NT2/D1 (cell line): Measurements from ENCODE around the gene ACAT1.
"Not testable (repeated sequence)": the region's sequence is repeated elsewhere in the genome, so short reads cannot be mapped to it uniquely, and the experiment has no call there.

Experiments
- DNase-seq: peaks from one replicate; pipeline ENCODE4 v3.0.0-alpha.2; 2011; ENCODE audit warnings: low read depth, low spot score
- H3K27me3 ChIP-seq: 2 replicates; pipeline ENCODE4 v1.6.0; 2011; ENCODE audit warnings: mild to moderate bottlenecking; ENCODE audit not compliant: insufficient read length, insufficient read depth
- H3K36me3 ChIP-seq: 2 replicates; pipeline ENCODE4 v1.6.1; 2011; ENCODE audit warnings: mild to moderate bottlenecking, low read length, mixed read lengths; ENCODE audit not compliant: insufficient read depth, insufficient read length
- H3K4me1 ChIP-seq: 2 replicates; pipeline ENCODE4 v1.5.1; 2011; ENCODE audit not compliant: insufficient read depth, insufficient read length
- H3K4me3 ChIP-seq: 2 replicates; pipeline ENCODE4 v1.5.1; 2011; ENCODE audit warnings: low read depth; ENCODE audit not compliant: insufficient read length
- H3K9ac ChIP-seq: 2 replicates; pipeline ENCODE4 v1.6.0; 2011; ENCODE audit warnings: low read depth; ENCODE audit not compliant: insufficient read length
- H3K9me3 ChIP-seq: 2 replicates; pipeline ENCODE4 v1.5.1; 2011; ENCODE audit warnings: mild to moderate bottlenecking, low read length; ENCODE audit not compliant: insufficient read depth
- SUZ12 ChIP-seq: IDR thresholded peaks from 2 replicates; pipeline ENCODE4 v1.6.1; 2011; ENCODE audit not compliant: insufficient read length, insufficient read depth; ENCODE audit errors: extremely low read depth
- YY1 ChIP-seq: IDR thresholded peaks from 2 replicates; pipeline ENCODE4 v1.6.1; 2011; ENCODE audit not compliant: insufficient read length, insufficient read depth
- ZNF274 ChIP-seq: IDR thresholded peaks from 2 replicates; pipeline ENCODE4 v1.6.1; 2011; ENCODE audit warnings: mild to moderate bottlenecking, low read depth, low read length

Gene ACAT1

GRCh38 chr11:108144615-108145014, 23.2 kb downstream of the ACAT1 start:
- H3K9ac ChIP-seq, result no peak overlapping the region
- no peaks in the 10 kb centered on the region for H3K27me3 ChIP-seq
- no peaks in the 10 kb centered on the region for H3K9me3 ChIP-seq
- no peak overlapping the region for H3K4me3 ChIP-seq
- H3K36me3 ChIP-seq, result peaks cover 51% of the 10 kb centered on the region
- DNase-seq, result no peak
- TF ChIP-seq ZNF274, result no peak
- TF ChIP-seq YY1, result no peak
- TF ChIP-seq SUZ12, result no peak
- no peaks in the 10 kb centered on the region for H3K4me1 ChIP-seq

GRCh38 chr11:108147150-108147549, 25.8 kb downstream of the ACAT1 start:
- Histone ChIP-seq H3K27me3 (no peaks in the 10 kb centered on the region), H3K9ac (no peak overlapping the region), H3K4me3 (no peak overlapping the region), H3K4me1 (no peaks in the 10 kb centered on the region), H3K9me3 (no peaks in the 10 kb centered on the region), H3K36me3 (peaks cover 64% of the 10 kb centered on the region)
- DNase-seq, result no peak
- no peak for TF ChIP-seq YY1
- TF ChIP-seq ZNF274, result no peak
- no peak for TF ChIP-seq SUZ12

- no peak for DNase-seq
- Histone ChIP-seq H3K9me3 (no peaks in the 10 kb centered on the region), H3K27me3 (no peaks in the 10 kb centered on the region), H3K9ac (no peak overlapping the region), H3K4me3 (no peak overlapping the region), H3K36me3 (peaks cover 53% of the 10 kb centered on the region), H3K4me1 (no peaks in the 10 kb centered on the region)
- TF ChIP-seq SUZ12 (no peak), YY1 (no peak), ZNF274 (no peak)
Observed at GRCh38 chr11:108148556-108148955, 27.2 kb downstream of the ACAT1 start.

GRCh38 chr11:108154591-108154990, 33.2 kb downstream of the ACAT1 start:
- no peak for DNase-seq
- TF ChIP-seq SUZ12, result no peak
- Histone ChIP-seq H3K9ac (no peak overlapping the region), H3K27me3 (no peaks in the 10 kb centered on the region), H3K9me3 (no peaks in the 10 kb centered on the region), H3K4me3 (no peak overlapping the region), H3K4me1 (no peaks in the 10 kb centered on the region), H3K36me3 (peaks cover 56% of the 10 kb centered on the region)

GRCh38 chr11:108160970-108161566, 39.7 kb downstream of the ACAT1 start:
- no peak for DNase-seq
- Histone ChIP-seq H3K9me3 (no peaks in the 10 kb centered on the region), H3K4me3 (no peak overlapping the region), H3K27me3 (no peaks in the 10 kb centered on the region), H3K36me3 (peaks cover 45% of the 10 kb centered on the region), H3K4me1 (no peaks in the 10 kb centered on the region), H3K9ac (no peak overlapping the region)
- TF ChIP-seq SUZ12, result no peak
- no peak for TF ChIP-seq ZNF274
- no peak for TF ChIP-seq YY1

GRCh38 chr11:108162878-108163277, 41.5 kb downstream of the ACAT1 start:
- not testable (repeated sequence) for H3K27me3 ChIP-seq, DNase-seq, H3K4me1 ChIP-seq, H3K9ac ChIP-seq, H3K4me3 ChIP-seq, H3K9me3 ChIP-seq
- peaks cover 52% of the 10 kb centered on the region for H3K36me3 ChIP-seq

- Histone ChIP-seq H3K9ac (no peak overlapping the region), H3K27me3 (no peaks in the 10 kb centered on the region), H3K9me3 (no peaks in the 10 kb centered on the region), H3K4me1 (no peaks in the 10 kb centered on the region), H3K4me3 (no peak overlapping the region), H3K36me3 (peaks cover 56% of the 10 kb centered on the region)
- DNase-seq, result no peak
- no peak for TF ChIP-seq ZNF274
- TF ChIP-seq YY1, result no peak
- TF ChIP-seq SUZ12, result no peak
Observed at GRCh38 chr11:108167624-108168023, 46.3 kb downstream of the ACAT1 start.

- TF ChIP-seq YY1 (no peak), SUZ12 (no peak), ZNF274 (no peak)
- DNase-seq, result no peak
- H3K27me3 ChIP-seq, result no peaks in the 10 kb centered on the region
- no peak overlapping the region for H3K9ac ChIP-seq
- H3K4me3 ChIP-seq, result no peak overlapping the region
- peaks cover 66% of the 10 kb centered on the region for H3K36me3 ChIP-seq
- no peaks in the 10 kb centered on the region for H3K4me1 ChIP-seq
- H3K9me3 ChIP-seq, result no peaks in the 10 kb centered on the region
Observed at GRCh38 chr11:108170184-108170583, 48.8 kb downstream of the ACAT1 start.
